Bronchial epithelial cell (primary cell): ENCODE measurements around the gene RUNX1. TPM values are rescaled to one million over a fixed set of nuclear protein-coding genes. Genes with fewer than 3 reads are reported as not detected.
A peak's percentile ranks its signal among the peaks of the same experiment; 100 is the strongest.

Experiments
- DNase-seq: peaks from one replicate; pipeline ENCODE4 v3.0.0-alpha.2; 2010; ENCODE audit warnings: low read depth
- FAIRE-seq: peaks from 2 replicates; lab custom pipeline; 2011; peaks lifted over from hg19 to GRCh38; lab: Jason Lieb, UNC
- H3K27me3 ChIP-seq: 2 replicates; pipeline ENCODE4 v1.5.1; 2011; ENCODE audit warnings: low read length; ENCODE audit not compliant: control insufficient read depth, insufficient read depth
- H3K36me3 ChIP-seq: 2 replicates; pipeline ENCODE4 v1.5.1; 2011; ENCODE audit warnings: low read length; ENCODE audit not compliant: control insufficient read depth, insufficient read depth
- H3K4me3 ChIP-seq: 2 replicates; pipeline ENCODE4 v1.5.1; 2011; ENCODE audit warnings: mild to moderate bottlenecking, low read depth, low read length, control low read depth
- total RNA-seq: library from RNA; depleted of rRNA; stranded (reverse); fragments of >200 nt; gene quantifications from 2 replicates; pipeline ENCODE4 v1.2.1, GENCODE V29; 2014
- TF ChIP-seq, protein P1 (sequence below): IDR thresholded peaks from 2 replicates; pipeline ENCODE4 v1.5.1; 2011; ENCODE audit warnings: mild to moderate bottlenecking, moderate library complexity, low read length, control low read depth, inconsistent platforms; ENCODE audit not compliant: insufficient read depth, severe bottlenecking

RUNX1 gene
- total RNA-seq, 1 donor from 2014 or later = 11.8 TPM

DNA sequence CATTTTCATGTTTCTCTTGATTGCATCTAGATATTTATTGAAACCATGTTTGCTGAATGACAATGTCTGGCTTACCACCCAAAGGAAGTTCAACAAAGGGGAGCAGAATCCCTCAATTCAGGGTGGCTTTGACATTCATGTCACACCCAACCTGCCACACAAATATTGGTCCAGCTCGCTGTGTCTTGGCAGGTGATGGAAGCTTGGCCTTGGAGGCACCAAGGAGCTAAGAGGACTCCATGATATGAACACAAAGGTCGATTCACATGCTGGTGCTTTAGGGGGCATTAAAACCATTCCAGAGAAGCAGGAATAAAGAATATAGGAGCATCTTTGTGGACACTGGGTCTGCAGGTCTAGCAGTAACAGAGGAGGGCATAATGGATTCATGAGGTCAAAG, 114.8 kb downstream of the RUNX1 start:
- no peak overlapping the region for H3K4me3 ChIP-seq
- no peak for DNase-seq

DNA sequence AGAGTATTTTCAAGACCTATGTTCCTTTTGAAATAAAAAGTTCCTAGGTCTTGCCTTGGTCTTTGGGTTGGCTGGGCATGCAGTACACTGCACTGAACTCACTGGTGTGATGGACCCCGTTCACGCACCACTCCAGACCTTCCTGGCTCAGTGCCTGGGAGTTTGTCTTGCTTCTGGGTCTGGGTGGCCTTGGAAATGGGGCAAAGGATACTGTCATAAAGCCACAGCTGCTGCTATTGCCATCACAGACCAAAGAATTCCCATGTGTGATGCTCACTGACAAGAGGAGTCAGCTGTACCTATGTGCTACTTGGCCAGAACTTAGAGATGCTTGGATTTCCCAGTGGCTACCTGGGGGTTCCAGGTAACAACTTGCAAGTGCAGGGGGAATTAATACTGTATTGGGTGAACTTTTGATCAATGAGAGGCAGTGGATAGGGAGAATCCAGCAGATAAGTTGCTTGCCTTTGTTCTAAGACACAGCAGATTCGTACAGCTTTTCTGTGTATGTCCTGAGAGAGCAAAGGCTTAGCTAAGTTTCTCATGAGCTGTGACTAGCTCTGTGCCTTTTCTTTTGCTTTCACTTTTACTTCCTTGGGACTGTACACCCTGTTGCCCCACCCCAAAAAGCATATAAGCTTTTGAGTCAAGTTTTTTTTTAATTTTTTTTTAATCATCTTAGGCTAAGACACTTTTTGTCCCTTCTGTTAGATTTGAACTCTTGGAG, 115.3 kb downstream of the RUNX1 start:
- Histone ChIP-seq H3K36me3 (no peaks in the 10 kb centered on the region), H3K4me3 (no peak overlapping the region), H3K27me3 (no peaks in the 10 kb centered on the region)
- TF ChIP-seq, protein P1, sequence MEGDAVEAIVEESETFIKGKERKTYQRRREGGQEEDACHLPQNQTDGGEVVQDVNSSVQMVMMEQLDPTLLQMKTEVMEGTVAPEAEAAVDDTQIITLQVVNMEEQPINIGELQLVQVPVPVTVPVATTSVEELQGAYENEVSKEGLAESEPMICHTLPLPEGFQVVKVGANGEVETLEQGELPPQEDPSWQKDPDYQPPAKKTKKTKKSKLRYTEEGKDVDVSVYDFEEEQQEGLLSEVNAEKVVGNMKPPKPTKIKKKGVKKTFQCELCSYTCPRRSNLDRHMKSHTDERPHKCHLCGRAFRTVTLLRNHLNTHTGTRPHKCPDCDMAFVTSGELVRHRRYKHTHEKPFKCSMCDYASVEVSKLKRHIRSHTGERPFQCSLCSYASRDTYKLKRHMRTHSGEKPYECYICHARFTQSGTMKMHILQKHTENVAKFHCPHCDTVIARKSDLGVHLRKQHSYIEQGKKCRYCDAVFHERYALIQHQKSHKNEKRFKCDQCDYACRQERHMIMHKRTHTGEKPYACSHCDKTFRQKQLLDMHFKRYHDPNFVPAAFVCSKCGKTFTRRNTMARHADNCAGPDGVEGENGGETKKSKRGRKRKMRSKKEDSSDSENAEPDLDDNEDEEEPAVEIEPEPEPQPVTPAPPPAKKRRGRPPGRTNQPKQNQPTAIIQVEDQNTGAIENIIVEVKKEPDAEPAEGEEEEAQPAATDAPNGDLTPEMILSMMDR = no peak
- no peak for DNase-seq
- FAIRE-seq = peak; percentile 73

More for the DNA sequence above, 114.8 kb downstream of the RUNX1 start:
- no peak for FAIRE-seq
- Histone ChIP-seq H3K36me3 (no peaks in the 10 kb centered on the region), H3K27me3 (no peaks in the 10 kb centered on the region)
- TF ChIP-seq, protein P1 = no peak

DNA sequence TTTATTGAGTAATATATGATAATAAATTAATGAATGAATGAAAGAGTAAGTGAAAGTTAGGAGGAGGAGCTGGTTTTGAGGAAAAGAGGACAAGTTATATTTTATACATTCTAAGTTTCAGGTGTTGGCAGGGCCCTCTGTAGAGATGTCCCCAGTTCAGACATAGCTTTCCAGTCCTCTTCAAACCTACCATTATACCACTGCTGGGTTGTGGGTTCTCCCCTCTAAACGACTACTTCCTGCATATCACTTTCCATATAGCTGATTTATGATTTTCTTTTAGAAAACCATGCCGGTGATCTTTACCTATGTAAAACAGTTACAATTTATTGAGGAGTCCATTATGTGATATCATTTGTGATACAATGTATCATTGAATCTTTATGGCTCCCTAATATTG, 116.9 kb downstream of the RUNX1 start:
- no peak for DNase-seq
- no peaks in the 10 kb centered on the region for H3K27me3 ChIP-seq
- H3K4me3 ChIP-seq = no peak overlapping the region
- TF ChIP-seq, protein P1 = no peak
- no peaks in the 10 kb centered on the region for H3K36me3 ChIP-seq
- FAIRE-seq = no peak

DNA sequence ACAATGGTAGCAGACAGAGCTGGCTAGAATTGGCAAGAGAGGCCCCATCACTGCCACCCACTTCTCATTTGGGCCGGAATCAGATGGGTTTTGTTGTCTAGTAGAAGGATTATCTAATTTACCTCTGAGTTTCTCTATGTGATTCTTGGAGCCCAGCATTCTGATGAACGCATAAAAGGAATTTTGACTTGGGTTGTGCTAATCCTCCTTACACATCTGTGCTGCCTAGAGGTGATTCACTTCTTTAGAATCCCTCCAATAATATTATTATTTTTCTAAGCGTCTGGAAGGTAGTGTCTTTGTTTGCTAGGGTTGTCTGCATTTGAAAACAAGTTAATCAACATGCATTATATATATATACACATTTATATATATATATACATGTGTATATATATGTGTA, 118.1 kb downstream of the RUNX1 start:
- DNase-seq (no peak), FAIRE-seq (no peak)
- TF ChIP-seq, protein P1 = no peak

DNA sequence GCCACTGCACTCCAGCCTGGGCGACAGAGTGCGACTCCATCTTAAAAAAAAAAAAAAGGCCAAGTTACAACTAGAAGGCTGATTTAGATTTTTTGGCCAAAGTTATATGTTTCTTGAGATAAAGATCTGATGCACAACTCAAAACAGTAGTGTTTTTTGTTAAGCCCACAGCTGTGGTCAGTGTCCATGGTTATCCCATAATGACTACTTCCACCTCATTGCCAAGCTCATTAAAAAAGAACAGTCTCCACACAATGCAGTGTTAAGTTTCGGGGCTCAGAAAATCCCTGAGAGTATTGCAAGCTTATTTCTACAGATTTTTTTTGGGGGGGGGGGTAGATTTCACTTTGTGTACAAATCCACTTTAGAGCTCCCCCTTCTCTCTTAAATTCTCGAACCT, 120.5 kb downstream of the RUNX1 start:
- TF ChIP-seq, protein P1 = no peak
- no peak for FAIRE-seq
- no peak for DNase-seq
- Histone ChIP-seq H3K4me3 (no peak overlapping the region), H3K36me3 (no peaks in the 10 kb centered on the region), H3K27me3 (no peaks in the 10 kb centered on the region)

More for the DNA sequence above, 118.1 kb downstream of the RUNX1 start:
- no peak overlapping the region for H3K4me3 ChIP-seq
- no peaks in the 10 kb centered on the region for H3K27me3 ChIP-seq
- no peaks in the 10 kb centered on the region for H3K36me3 ChIP-seq

DNA sequence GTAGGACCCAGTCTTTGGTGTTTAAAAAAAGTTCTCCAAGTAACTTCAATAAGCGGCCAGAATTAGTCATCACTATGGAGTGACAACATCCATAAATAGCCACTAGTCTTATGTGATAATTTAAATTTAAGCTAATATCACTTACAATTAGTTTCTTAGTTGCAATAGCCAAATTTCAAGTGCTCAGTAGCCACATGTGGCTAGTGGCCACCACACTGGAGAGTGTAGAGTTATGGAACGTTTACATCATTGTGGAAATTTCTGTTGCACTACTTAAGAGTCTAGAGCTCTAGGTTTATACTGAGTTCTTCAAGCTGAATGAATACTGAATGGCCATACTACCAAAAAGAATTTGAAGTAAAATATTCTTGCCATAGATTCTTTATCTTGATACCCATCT, 121.1 kb downstream of the RUNX1 start:
- TF ChIP-seq, protein P1 = no peak
- no peak for FAIRE-seq

More for the DNA sequence above, 121.1 kb downstream of the RUNX1 start:
- no peaks in the 10 kb centered on the region for H3K27me3 ChIP-seq
- DNase-seq = no peak
- H3K4me3 ChIP-seq = no peak overlapping the region
- no peaks in the 10 kb centered on the region for H3K36me3 ChIP-seq
